Activated CD8-positive, alpha-beta T cell treated with anti-CD3 and anti-CD28 coated beads, Interleukin-2, amount 10 ng/mL, durations not matched to agents 7 days and 5 days (primary cell): ENCODE results near the gene GUCY1A1. TPM values are rescaled to one million over a fixed set of nuclear protein-coding genes. Genes with fewer than 3 reads are reported as not detected.

Experiments
- ATAC-seq: fragments of 150-1000 bp; cut with Tn5 transposase; one replicate; pipeline ENCODE4 v1.10.0; 2021; ENCODE audit warnings: moderate library complexity
- CTCF ChIA-PET: fragments of 350-600 bp; sonication (Branson Sonifier 250); formaldehyde crosslinking; loops from one replicate; lab custom pipeline; 2021; ENCODE audit warnings: antibody characterized with exemption; lab: Charles Lee
- POLR2A ChIA-PET: fragments of 350-600 bp; sonication (Branson Sonifier 250); formaldehyde crosslinking; loops from one replicate; lab custom pipeline; 2021; ENCODE audit warnings: antibody characterized with exemption; lab: Charles Lee
- DNase-seq: peaks from one replicate; pipeline ENCODE4 v3.0.0-alpha.2; 2020
- H3K27ac Mint-ChIP-seq: one replicate; pipeline ENCODE4 v1.8.0; 2021; ENCODE audit warnings: mild to moderate bottlenecking, mixed read lengths
- H3K27me3 Mint-ChIP-seq: one replicate; pipeline ENCODE4 v1.8.0; 2021; ENCODE audit warnings: low read depth, mixed read lengths
- H3K36me3 Mint-ChIP-seq: one replicate; pipeline ENCODE4 v1.8.0; 2021; ENCODE audit warnings: low read depth, mixed read lengths
- H3K4me1 Mint-ChIP-seq: one replicate; pipeline ENCODE4 v1.8.0; 2021; ENCODE audit warnings: low read depth, mixed read lengths
- H3K4me3 Mint-ChIP-seq: one replicate; pipeline ENCODE4 v1.8.0; 2021; ENCODE audit warnings: mild to moderate bottlenecking, mixed read lengths
- H3K9me3 Mint-ChIP-seq: one replicate; pipeline ENCODE4 v1.8.0; 2022; ENCODE audit warnings: mixed read lengths; ENCODE audit not compliant: insufficient read depth
- total RNA-seq, 2 experiments: library from RNA; stranded (reverse); gene quantifications; one replicate each; pipeline ENCODE4 v1.2.3, GENCODE V29; 2021

GUCY1A1 gene
- total RNA-seq, 2 experiments from 2014 or later, result 0.21 to 0.24 TPM

DNA sequence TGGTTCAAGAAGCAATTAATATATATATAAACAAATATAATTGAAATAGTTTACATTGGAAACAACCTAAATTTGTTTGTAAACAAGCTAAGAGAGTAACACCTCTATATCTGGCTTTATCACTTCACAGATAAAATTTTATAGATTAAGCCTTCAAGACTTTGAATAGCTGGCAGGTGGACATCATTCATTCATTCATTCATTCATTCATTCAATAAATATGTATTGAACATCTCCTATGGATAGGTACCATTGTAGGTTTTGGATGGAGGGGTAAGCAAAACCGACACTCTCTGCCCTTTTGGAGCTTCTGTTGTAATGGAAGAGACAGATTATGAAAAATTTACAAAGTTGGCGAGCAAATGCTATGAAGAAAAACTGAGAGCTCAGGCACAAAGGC lies 35.2 kb downstream of the GUCY1A1 start:
- Mint-ChIP-seq H3K9me3 (no peaks in the 10 kb centered on the region), H3K27me3 (peaks cover 2% of the 10 kb centered on the region), H3K4me3 (no peak overlapping the region), H3K4me1 (no peaks in the 10 kb centered on the region), H3K36me3 (no peaks in the 10 kb centered on the region), H3K27ac (no peak overlapping the region)
- POLR2A ChIA-PET, result no interaction called here
- DNase-seq (no peak), ATAC-seq (no peak)
- CTCF ChIA-PET, result no interaction called here

DNA sequence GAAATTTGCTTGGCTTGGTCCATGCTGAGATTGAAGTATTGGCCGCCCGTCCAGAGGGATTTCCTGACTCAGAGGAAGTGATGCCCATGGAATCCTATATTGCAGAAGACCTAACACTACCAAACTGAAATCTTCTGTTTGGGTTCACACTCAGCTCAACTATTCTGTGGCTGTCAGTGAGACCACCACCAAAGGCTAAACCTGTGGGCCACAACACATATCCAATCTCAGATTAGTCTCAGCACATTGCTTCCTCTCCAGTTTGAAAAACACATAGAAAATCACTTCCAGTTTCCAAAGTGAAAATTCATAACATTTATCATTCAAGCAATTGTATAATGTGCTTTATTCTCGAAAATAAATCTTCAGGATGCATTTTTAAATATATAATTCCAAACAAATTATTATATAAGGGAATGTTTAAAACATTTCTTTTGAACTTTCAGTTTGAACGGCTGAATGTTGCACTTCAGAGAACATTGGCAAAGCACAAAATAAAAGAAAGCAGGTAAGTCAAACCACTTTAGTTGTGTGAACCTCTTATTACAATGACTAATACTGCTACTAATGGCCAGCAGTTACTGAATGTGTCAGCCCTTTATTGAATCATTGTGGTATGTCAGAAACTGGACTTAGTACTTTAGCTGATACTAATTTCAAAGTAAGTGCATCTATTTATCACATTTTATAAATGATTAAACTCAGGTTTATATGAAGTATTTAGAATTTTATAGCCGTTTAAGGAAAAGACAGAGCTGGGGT lies 37.0 kb downstream of the GUCY1A1 start:
- DNase-seq, result no peak
- POLR2A ChIA-PET, result no interaction called here
- ATAC-seq, result no peak
- CTCF ChIA-PET, result no interaction called here
- Mint-ChIP-seq H3K4me1 (no peaks in the 10 kb centered on the region), H3K36me3 (no peaks in the 10 kb centered on the region), H3K27me3 (peaks cover 2% of the 10 kb centered on the region), H3K4me3 (no peak overlapping the region), H3K9me3 (no peaks in the 10 kb centered on the region), H3K27ac (no peak overlapping the region)

DNA sequence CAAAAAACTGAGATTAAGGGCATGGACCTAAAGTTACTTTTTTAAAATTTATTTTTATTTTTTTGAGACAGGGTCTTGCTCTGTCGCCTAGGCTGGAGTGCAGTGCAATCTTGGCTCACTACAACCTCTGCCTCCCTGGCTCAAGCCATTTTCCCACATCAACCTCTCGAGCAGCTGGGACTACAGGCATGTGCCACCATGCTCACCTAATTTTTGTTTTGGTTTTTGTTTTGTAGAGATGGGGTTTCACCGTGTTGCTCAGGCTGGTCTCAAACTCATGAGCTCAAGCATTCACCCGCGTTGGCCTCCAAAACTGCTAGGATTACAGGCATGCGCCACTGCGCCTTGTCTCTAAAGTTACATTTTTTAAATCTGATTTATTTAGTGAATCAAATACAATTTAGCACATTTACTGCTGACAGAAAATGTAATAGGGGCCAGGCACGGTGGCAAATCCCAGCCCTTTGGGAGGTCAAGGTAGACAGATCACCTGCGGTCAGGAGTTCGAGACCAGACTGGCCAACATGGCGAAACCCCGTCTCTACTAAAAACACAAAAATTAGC lies 38.3 kb downstream of the GUCY1A1 start:
- peaks cover 2% of the 10 kb centered on the region for H3K27me3 Mint-ChIP-seq
- no peak for DNase-seq
- ATAC-seq, result no peak
- H3K36me3 Mint-ChIP-seq, result no peaks in the 10 kb centered on the region
- ChIA-PET POLR2A (no interaction called here), CTCF (no interaction called here)
- no peaks in the 10 kb centered on the region for H3K4me1 Mint-ChIP-seq
- no peak overlapping the region for H3K27ac Mint-ChIP-seq
- H3K9me3 Mint-ChIP-seq, result no peaks in the 10 kb centered on the region
- H3K4me3 Mint-ChIP-seq, result no peak overlapping the region

DNA sequence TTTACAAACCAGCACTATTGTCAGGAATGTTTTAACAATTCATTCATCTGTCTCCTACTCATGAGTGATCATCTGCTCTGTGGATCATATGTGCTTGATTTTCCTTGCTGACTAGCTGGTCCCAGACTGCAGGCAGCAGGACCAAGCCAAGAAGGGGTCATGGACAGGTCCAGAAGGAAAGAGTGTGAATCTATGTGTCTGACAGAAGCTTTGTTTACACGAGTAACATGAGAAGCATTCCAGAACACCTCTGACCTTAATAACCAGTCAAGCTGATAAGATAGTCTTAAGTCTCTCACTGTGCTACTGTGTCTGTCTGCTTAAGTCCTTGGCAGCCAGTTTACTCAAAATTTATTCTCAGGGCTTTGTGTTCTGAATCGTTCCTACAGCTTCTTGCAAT lies 39.0 kb downstream of the GUCY1A1 start:
- ATAC-seq, result no peak

DNA sequence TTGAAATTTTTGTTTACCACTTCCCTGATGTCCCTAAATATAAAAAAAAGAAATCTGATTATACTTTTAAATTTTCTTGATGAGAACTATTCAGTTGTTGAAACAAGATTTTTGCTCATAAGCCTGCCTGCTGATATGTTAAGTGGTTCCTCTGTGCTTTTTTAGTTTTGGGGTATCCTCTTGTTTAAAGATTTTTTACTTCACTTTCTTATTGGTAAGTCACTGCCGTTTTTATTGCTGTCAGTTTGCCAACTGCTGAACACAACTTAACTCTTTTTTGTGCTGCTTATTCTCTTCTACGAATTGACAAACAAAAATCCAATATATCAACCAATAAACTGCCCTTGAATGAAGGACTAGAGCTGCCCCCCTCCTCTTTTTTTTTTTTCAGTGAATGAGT lies 39.5 kb downstream of the GUCY1A1 start:
- H3K9me3 Mint-ChIP-seq, result no peaks in the 10 kb centered on the region
- ATAC-seq (no peak), DNase-seq (no peak)
- ChIA-PET CTCF (no interaction called here), POLR2A (no interaction called here)
- H3K36me3 Mint-ChIP-seq, result no peaks in the 10 kb centered on the region
- H3K4me3 Mint-ChIP-seq, result no peak overlapping the region
- no peak overlapping the region for H3K27ac Mint-ChIP-seq
- peaks cover 2% of the 10 kb centered on the region for H3K27me3 Mint-ChIP-seq
- no peaks in the 10 kb centered on the region for H3K4me1 Mint-ChIP-seq

More for the DNA sequence above, 39.0 kb downstream of the GUCY1A1 start:
- no peak overlapping the region for H3K4me3 Mint-ChIP-seq
- DNase-seq, result no peak
- no peak overlapping the region for H3K27ac Mint-ChIP-seq
- ChIA-PET POLR2A (no interaction called here), CTCF (no interaction called here)
- H3K9me3 Mint-ChIP-seq, result no peaks in the 10 kb centered on the region
- no peaks in the 10 kb centered on the region for H3K36me3 Mint-ChIP-seq
- H3K27me3 Mint-ChIP-seq, result peaks cover 2% of the 10 kb centered on the region
- H3K4me1 Mint-ChIP-seq, result no peaks in the 10 kb centered on the region

DNA sequence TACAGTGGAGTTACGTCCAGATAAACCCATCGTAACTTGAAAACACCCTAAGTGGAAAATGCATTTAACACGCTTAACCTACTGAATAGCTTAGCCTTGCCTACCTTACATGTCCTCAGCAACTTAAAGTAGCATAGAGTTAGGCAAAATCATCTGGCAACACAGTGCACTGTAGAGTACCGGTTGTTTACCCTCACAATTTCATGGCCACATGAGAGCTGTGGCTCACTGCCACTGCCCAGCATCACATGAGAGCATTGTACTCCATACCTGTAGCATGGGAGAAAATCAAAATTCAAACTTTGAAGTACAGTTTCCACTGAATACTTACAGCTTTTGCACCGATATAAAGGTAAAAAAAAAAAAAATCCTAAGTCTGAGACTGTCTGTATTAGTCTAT lies 40.6 kb downstream of the GUCY1A1 start:
- no peaks in the 10 kb centered on the region for H3K27me3 Mint-ChIP-seq
- ATAC-seq (no peak), DNase-seq (no peak)
- no peak overlapping the region for H3K27ac Mint-ChIP-seq
- H3K36me3 Mint-ChIP-seq, result no peaks in the 10 kb centered on the region
- POLR2A ChIA-PET, result no interaction called here
- no peaks in the 10 kb centered on the region for H3K4me1 Mint-ChIP-seq
- CTCF ChIA-PET, result no interaction called here
- no peaks in the 10 kb centered on the region for H3K9me3 Mint-ChIP-seq
- no peak overlapping the region for H3K4me3 Mint-ChIP-seq

DNA sequence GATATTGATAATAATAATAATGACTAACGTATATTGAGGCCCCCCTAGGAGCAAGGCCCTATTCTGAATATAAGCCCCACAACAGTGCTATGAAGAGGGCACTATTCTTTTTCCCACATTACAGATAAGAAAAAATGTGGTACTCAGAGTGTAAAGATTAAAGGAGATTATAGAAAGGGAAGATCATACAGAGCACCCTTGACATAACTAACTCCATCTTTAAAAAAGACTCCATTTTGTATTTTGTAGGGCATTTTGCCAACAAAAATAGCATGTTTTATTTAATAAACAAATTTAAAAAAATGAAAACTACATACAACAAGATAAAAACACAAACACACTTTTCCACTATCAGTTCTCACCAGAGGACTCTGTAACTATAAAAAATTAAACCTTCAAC lies 42.1 kb downstream of the GUCY1A1 start:
- ATAC-seq, result no peak
- no peaks in the 10 kb centered on the region for H3K36me3 Mint-ChIP-seq
- CTCF ChIA-PET, result no interaction called here
- no peak overlapping the region for H3K27ac Mint-ChIP-seq
- no peaks in the 10 kb centered on the region for H3K4me1 Mint-ChIP-seq
- H3K9me3 Mint-ChIP-seq, result no peaks in the 10 kb centered on the region
- no peak for DNase-seq
- no peaks in the 10 kb centered on the region for H3K27me3 Mint-ChIP-seq
- H3K4me3 Mint-ChIP-seq, result no peak overlapping the region
- POLR2A ChIA-PET, result no interaction called here

DNA sequence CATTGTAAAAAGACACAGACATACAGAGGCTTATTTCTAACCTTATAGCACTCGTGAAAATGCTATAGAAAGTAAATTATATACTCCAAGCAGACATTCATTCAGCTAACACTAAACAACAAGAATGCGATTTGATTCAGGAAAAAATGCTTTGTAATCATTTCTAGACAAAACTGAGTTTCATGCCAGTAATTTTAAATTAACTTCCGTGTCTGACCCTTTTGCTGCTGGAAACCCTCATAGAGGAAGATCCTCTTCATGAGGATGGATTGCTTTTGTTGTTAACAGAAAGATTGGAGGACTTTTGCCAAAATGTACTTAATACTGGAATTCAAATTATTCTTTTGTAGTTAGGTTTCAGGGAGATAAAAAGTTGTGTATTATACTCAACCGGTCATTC lies 43.3 kb downstream of the GUCY1A1 start:
- no peaks in the 10 kb centered on the region for H3K27me3 Mint-ChIP-seq
- ChIA-PET POLR2A (no interaction called here), CTCF (no interaction called here)
- H3K27ac Mint-ChIP-seq, result no peak overlapping the region
- DNase-seq (no peak), ATAC-seq (no peak)
- H3K9me3 Mint-ChIP-seq, result no peaks in the 10 kb centered on the region
- no peaks in the 10 kb centered on the region for H3K36me3 Mint-ChIP-seq
- no peaks in the 10 kb centered on the region for H3K4me1 Mint-ChIP-seq
- H3K4me3 Mint-ChIP-seq, result no peak overlapping the region

DNA sequence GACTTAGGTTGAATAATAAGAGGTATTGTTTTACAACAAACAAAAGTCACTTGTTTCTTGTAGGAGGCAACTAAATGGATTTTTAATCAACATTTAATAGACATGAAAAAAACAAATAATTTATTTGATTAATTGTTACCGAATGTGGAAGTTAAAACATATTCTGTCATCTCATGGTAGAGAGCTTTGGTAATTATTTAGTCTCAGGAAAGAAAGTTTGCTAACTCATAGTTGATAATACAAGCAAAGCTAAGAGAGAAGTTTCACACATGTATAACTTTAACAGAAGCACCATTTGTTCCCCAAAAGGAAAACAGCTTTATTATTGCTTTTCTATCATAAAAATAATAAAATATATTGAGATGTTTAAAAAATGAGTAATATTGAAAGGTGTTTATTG lies 44.9 kb downstream of the GUCY1A1 start:
- CTCF ChIA-PET, result no interaction called here
- ATAC-seq (no peak), DNase-seq (no peak)
- no peak overlapping the region for H3K27ac Mint-ChIP-seq
- no peaks in the 10 kb centered on the region for H3K9me3 Mint-ChIP-seq
- no peaks in the 10 kb centered on the region for H3K36me3 Mint-ChIP-seq
- H3K4me1 Mint-ChIP-seq, result no peaks in the 10 kb centered on the region
- no peaks in the 10 kb centered on the region for H3K27me3 Mint-ChIP-seq
- H3K4me3 Mint-ChIP-seq, result no peak overlapping the region
- POLR2A ChIA-PET, result no interaction called here

DNA sequence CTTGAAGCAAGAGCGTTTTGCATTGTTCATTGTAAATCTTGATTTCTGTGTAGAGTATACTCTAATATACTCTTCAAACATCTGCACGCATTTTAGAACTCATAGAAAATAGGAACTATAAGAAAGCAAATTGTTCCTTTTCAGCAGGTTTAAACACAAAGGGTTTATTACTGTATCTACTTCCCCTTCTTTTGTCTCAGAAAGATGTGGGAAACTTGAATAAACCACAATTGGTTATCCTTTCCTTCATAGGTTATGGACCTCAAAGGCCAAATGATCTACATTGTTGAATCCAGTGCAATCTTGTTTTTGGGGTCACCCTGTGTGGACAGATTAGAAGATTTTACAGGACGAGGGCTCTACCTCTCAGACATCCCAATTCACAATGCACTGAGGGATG lies 46.2 kb downstream of the GUCY1A1 start:
- H3K36me3 Mint-ChIP-seq, result no peaks in the 10 kb centered on the region
- POLR2A ChIA-PET, result no interaction called here
- CTCF ChIA-PET, result no interaction called here

DNA sequence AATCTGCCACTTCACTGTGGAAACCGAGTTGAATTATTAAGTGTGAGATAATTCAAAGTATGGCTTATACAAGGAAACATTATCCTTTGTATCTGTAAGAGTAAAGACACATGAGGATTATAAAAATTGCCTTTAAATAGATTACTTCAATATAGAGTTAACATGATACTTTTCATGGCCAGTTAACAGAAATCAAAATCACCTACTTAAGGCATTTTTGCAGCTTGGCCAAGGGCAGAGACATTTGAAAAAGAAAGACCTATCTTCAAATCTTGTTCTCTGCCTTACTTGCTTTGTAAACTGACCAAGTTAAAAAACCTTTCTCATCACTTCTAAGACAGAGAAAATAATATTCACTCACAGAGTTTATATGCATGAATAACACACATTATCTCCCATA lies 47.3 kb downstream of the GUCY1A1 start:
- Mint-ChIP-seq H3K27me3 (no peaks in the 10 kb centered on the region), H3K9me3 (no peaks in the 10 kb centered on the region), H3K4me1 (no peaks in the 10 kb centered on the region), H3K36me3 (no peaks in the 10 kb centered on the region), H3K4me3 (no peak overlapping the region), H3K27ac (no peak overlapping the region)
- DNase-seq, result no peak
- ATAC-seq, result no peak
- POLR2A ChIA-PET, result no interaction called here
- CTCF ChIA-PET, result no interaction called here

More for the DNA sequence above, 46.2 kb downstream of the GUCY1A1 start:
- Mint-ChIP-seq H3K27me3 (no peaks in the 10 kb centered on the region), H3K4me3 (no peak overlapping the region), H3K9me3 (no peaks in the 10 kb centered on the region), H3K4me1 (no peaks in the 10 kb centered on the region), H3K27ac (no peak overlapping the region)
- no peak for ATAC-seq
- DNase-seq, result no peak

DNA sequence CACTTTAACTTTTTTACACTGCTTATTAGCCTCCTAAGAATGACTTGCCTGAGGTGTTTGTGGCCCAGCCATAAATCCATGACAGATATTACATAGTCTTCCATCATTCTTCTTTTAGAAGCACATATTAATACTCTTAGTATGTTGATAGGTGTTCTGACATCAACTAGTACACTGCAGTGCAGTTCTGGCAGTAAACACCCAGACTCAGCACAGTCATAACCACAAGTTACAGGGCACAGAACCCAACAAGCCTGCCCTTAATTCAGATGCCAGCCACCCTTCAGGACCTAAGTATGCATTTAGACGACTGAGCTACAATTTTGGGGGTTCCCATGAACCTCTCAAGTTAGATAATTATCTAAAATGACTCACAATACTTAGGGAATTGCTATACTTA lies 55.7 kb downstream of the GUCY1A1 start:
- CTCF ChIA-PET, result no interaction called here
- no peak overlapping the region for H3K27ac Mint-ChIP-seq
- H3K4me1 Mint-ChIP-seq, result no peaks in the 10 kb centered on the region
- H3K27me3 Mint-ChIP-seq, result no peaks in the 10 kb centered on the region
- ATAC-seq, result no peak
- no peak for DNase-seq
- POLR2A ChIA-PET, result no interaction called here
- no peaks in the 10 kb centered on the region for H3K36me3 Mint-ChIP-seq
- no peaks in the 10 kb centered on the region for H3K9me3 Mint-ChIP-seq
- no peak overlapping the region for H3K4me3 Mint-ChIP-seq
